ENCODE data around the gene PPIE. TPM values are rescaled to one million over a fixed set of nuclear protein-coding genes. Genes with fewer than 3 reads are reported as not detected.

Gene PPIE
- total and polyA plus RNA-seq, 3 donors from 2014 or later: 71.5 to 109 (median 82.8) TPM

DNA sequence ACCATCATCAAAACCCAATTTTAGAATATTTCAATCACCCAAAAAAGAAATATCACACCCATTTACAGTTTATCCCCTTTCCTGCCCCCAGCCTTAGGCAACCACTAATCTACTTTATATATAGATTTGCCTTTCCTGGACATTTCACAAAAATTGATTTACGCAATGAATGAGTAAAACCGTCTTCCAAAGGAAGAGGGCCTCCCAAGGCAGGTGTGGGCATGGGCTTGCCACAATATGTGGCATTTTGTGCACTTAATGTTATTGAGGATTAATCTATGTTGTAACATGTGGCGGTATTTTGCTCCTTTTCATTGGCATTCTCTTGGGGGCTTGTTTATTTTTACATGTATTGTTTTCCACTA lies 61.8 kb downstream of the PPIE start:
- WGBS, 2 donors: 82 to 88% methylated on average over 3 of the region's 3 CpGs
- no peaks in the 10 kb centered on the region for H3K27me3 ChIP-seq
- no peak overlapping the region for H3K4me3 ChIP-seq
- no peaks in the 10 kb centered on the region for H3K36me3 ChIP-seq (ENCODE audit: low read depth, missing control alignments)
- TF ChIP-seq, protein P1, sequence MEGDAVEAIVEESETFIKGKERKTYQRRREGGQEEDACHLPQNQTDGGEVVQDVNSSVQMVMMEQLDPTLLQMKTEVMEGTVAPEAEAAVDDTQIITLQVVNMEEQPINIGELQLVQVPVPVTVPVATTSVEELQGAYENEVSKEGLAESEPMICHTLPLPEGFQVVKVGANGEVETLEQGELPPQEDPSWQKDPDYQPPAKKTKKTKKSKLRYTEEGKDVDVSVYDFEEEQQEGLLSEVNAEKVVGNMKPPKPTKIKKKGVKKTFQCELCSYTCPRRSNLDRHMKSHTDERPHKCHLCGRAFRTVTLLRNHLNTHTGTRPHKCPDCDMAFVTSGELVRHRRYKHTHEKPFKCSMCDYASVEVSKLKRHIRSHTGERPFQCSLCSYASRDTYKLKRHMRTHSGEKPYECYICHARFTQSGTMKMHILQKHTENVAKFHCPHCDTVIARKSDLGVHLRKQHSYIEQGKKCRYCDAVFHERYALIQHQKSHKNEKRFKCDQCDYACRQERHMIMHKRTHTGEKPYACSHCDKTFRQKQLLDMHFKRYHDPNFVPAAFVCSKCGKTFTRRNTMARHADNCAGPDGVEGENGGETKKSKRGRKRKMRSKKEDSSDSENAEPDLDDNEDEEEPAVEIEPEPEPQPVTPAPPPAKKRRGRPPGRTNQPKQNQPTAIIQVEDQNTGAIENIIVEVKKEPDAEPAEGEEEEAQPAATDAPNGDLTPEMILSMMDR (IDR thresholded peaks at IDR 0.05): no peak
- no peak for TF ChIP-seq POLR2A (IDR thresholded peaks at IDR 0.05)
- H3K27ac ChIP-seq: no peak overlapping the region
- intact Hi-C loops (cut with DNase I; ENCODE audit: low total_unique reads): no loop called here
- no peaks in the 10 kb centered on the region for H3K9me3 ChIP-seq
- no peak for DNase-seq
- no peaks in the 10 kb centered on the region for H3K4me1 ChIP-seq

DNA sequence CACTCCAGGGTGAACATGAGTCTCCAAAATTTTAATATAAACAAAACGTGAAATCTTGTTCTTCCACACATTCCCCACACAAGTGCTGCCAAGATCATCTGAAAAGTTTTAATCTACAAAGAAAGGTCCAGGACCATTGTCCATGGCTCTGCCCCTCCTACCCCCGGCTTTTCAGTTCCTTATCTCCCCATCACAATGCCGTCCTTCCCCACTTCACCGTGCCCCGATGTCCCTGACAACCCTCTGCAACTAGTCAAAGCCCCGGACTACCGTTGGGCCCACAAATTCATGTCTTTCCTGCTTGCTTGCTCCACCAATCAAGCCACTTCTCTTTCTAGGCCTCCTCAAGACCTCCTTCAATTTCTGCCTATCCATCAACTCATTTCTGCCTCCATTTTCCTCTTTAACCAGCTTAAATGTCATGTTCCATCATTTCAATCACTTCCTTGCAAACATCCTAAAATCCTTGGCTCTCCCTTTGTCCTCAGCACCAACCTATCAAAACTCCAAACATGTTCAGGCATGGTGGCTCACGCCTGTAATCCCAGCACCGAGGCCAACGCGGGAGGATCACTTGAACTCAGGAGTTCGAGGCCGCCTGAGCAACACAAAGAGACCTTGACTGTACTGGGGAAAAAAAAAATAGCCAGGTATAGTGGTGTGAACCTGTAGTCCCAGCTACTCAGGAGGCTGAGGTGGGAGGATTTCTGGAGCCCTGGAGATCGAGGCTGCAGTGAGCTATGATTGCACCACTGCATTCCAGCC lies 64.0 kb downstream of the PPIE start:
- Histone ChIP-seq H3K27ac (no peak overlapping the region), H3K27me3 (no peaks in the 10 kb centered on the region), H3K9me3 (no peaks in the 10 kb centered on the region), H3K36me3 (ENCODE audit: low read depth, missing control alignments) (no peaks in the 10 kb centered on the region), H3K4me3 (no peak overlapping the region), H3K4me1 (no peaks in the 10 kb centered on the region)
- no peak for TF ChIP-seq POLR2A (IDR thresholded peaks at IDR 0.05)
- TF ChIP-seq, protein P1 (IDR thresholded peaks at IDR 0.05): no peak
- DNase-seq: no peak
- intact Hi-C loops (cut with DNase I; ENCODE audit: low total_unique reads): no loop called here
- whole genome bisulfite sequencing, 2 donors: 87 to 93% methylated on average over 14 of the region's 14 CpGs

DNA sequence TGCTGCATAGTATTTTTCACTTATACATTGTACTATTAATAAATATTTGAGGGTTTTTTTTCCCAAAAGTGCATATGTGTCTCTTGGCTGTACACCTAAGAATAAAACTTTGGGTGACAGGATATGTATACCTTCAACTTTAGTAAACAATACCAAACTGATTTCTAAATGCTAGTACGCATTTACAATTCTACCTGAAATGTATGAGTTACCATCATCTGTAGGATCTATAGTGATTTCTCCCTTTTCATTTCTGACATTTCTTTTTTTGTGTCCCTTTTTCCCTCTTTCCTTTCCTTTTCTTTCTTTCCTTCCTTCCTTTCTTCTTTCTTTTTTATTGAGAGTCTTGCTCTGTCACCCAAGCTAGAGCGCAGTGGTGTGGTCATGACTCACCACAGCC lies 66.7 kb downstream of the PPIE start:
- H3K9me3 ChIP-seq: no peaks in the 10 kb centered on the region
- no peaks in the 10 kb centered on the region for H3K36me3 ChIP-seq (ENCODE audit: low read depth, missing control alignments)
- H3K4me3 ChIP-seq: no peak overlapping the region
- DNase-seq: no peak
- H3K4me1 ChIP-seq: no peaks in the 10 kb centered on the region
- intact Hi-C loops (cut with DNase I; ENCODE audit: low total_unique reads): no loop called here
- WGBS, 2 donors: 96 to 100% methylated on average over 2 of the region's 2 CpGs
- no peaks in the 10 kb centered on the region for H3K27me3 ChIP-seq
- H3K27ac ChIP-seq: no peak overlapping the region
- no peak for TF ChIP-seq POLR2A (IDR thresholded peaks at IDR 0.05)
- TF ChIP-seq, protein P1 (IDR thresholded peaks at IDR 0.05): no peak

DNA sequence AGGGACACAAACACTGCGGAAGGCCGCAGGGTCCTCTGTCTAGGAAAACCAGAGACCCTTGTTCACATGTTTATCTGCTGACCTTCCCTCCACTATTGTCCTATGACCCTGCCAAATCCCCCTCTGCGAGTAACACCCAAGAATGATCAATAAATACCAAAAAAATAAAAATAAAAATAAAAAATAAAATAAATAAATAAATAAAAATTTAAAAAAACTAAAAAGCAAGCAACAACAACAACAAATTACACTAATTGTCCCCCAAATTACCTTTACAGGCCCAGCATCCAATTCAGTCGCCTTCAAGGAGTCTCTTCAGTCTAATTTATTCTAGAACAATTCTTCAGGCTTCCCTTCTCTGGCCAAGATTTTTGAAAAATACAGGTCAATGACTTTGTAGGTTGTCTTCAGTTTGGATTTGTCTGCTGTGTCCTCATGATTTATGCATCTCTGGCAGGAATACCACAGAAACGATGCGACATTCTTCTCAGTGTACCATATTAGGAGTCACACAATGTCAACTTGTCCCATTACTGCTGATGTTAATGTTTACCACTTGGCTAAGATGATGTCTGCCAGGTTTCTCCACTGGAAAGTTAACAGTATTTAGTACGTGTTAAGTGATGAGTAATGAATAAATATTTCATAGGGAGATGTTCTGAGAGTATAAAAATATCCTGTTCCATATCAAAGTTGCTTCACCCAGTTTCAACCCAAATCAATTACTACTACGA lies 70.3 kb downstream of the PPIE start:
- H3K27me3 ChIP-seq: no peaks in the 10 kb centered on the region
- intact Hi-C loops (cut with DNase I; ENCODE audit: low total_unique reads): no loop called here
- H3K27ac ChIP-seq: no peak overlapping the region
- 81 to 82% methylated on average over 6 of the region's 8 CpGs for WGBS, 2 donors
- TF ChIP-seq, protein P1 (IDR thresholded peaks at IDR 0.05): no peak
- TF ChIP-seq POLR2A (IDR thresholded peaks at IDR 0.05): no peak
- H3K4me1 ChIP-seq: no peaks in the 10 kb centered on the region
- H3K36me3 ChIP-seq (ENCODE audit: low read depth, missing control alignments): no peaks in the 10 kb centered on the region
- no peaks in the 10 kb centered on the region for H3K9me3 ChIP-seq
- DNase-seq: no peak
- no peak overlapping the region for H3K4me3 ChIP-seq
